GM12878 (cell line): Measurements from ENCODE around the gene TMPRSS15.

Experiments
- BMI1 ChIP-seq: fragments of 450-650 bp; IDR thresholded peaks from 2 replicates; pipeline ENCODE4 v1.6.1; 2016; ENCODE audit warnings: mild to moderate bottlenecking, moderate library complexity, borderline replicate concordance
- EP300 ChIP-seq, 2 experiments: fragments of 150-350 bp in 1 of 2; IDR thresholded peaks; 2 replicates each; pipeline ENCODE4 v1.6.1; 2011 to 2012; ENCODE audit warnings: low read depth in 2 of 2, low read length in 2 of 2, borderline replicate concordance in 1 of 2, improper control_type of control experiment in 1 of 2, inconsistent platforms in 1 of 2; ENCODE audit not compliant: control insufficient read depth in 1 of 2
- FOS ChIP-seq: IDR thresholded peaks from 3 replicates; pipeline ENCODE4 v1.6.1; 2011; ENCODE audit warnings: borderline replicate concordance; ENCODE audit not compliant: insufficient read length; ENCODE audit errors: extremely low read depth
- GATAD2B ChIP-seq: fragments of 450-650 bp; conservative IDR thresholded peaks from 2 replicates; pipeline ENCODE4 v1.6.1; 2017; ENCODE audit warnings: low read depth, mild to moderate bottlenecking, moderate library complexity
- HDAC6 ChIP-seq: fragments of 200-600 bp; sonication (generic); IDR thresholded peaks from one replicate; pipeline ENCODE4 v1.8.0; 2017; ENCODE audit warnings: antibody characterized with exemption; ENCODE audit not compliant: unreplicated experiment
- MXI1 ChIP-seq: fragments of 150-350 bp; IDR thresholded peaks from 2 replicates; pipeline ENCODE4 v1.6.1; 2011; ENCODE audit warnings: low read depth, mild to moderate bottlenecking, inconsistent platforms, low read length, improper control_type of control experiment
- NR2C2 ChIP-seq: IDR thresholded peaks from 2 replicates; pipeline ENCODE4 v1.6.1; 2011; ENCODE audit warnings: borderline replicate concordance, low read depth; ENCODE audit not compliant: control insufficient read depth, insufficient read length
- POLR2A ChIP-seq: IDR thresholded peaks from 2 replicates; pipeline ENCODE4 v1.6.1; 2011; ENCODE audit warnings: low read depth, mild to moderate bottlenecking, low read length
- SMARCA5 ChIP-seq: fragments of 450-650 bp; IDR thresholded peaks from 2 replicates; pipeline ENCODE4 v1.6.1; 2017; ENCODE audit warnings: mild to moderate bottlenecking
- TAF1 ChIP-seq: IDR thresholded peaks from 2 replicates; pipeline ENCODE4 v1.6.1; 2011; ENCODE audit warnings: mild to moderate bottlenecking, low read depth, low read length, borderline replicate concordance
- TF ChIP-seq, protein P1 (sequence below), 3 experiments: IDR thresholded peaks in 2 of 3; conservative IDR thresholded peaks in 1 of 3; 2 replicates each; pipeline ENCODE4 v1.5.1; 2011; ENCODE audit warnings: low read depth in 3 of 3, low read length in 3 of 3, mild to moderate bottlenecking in 3 of 3, control low read depth in 2 of 3, moderate library complexity in 2 of 3, inconsistent platforms in 1 of 3, mixed read lengths in 1 of 3; ENCODE audit not compliant: control insufficient read depth in 2 of 3, insufficient read depth in 1 of 3; ENCODE audit errors: extremely low read depth in 1 of 3

- TF ChIP-seq, protein P1, sequence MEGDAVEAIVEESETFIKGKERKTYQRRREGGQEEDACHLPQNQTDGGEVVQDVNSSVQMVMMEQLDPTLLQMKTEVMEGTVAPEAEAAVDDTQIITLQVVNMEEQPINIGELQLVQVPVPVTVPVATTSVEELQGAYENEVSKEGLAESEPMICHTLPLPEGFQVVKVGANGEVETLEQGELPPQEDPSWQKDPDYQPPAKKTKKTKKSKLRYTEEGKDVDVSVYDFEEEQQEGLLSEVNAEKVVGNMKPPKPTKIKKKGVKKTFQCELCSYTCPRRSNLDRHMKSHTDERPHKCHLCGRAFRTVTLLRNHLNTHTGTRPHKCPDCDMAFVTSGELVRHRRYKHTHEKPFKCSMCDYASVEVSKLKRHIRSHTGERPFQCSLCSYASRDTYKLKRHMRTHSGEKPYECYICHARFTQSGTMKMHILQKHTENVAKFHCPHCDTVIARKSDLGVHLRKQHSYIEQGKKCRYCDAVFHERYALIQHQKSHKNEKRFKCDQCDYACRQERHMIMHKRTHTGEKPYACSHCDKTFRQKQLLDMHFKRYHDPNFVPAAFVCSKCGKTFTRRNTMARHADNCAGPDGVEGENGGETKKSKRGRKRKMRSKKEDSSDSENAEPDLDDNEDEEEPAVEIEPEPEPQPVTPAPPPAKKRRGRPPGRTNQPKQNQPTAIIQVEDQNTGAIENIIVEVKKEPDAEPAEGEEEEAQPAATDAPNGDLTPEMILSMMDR (IDR thresholded peaks at IDR 0.05 in 2 of 3, conservative IDR thresholded peaks at IDR 0.05 in 1 of 3; ENCODE audit: control insufficient read depth in 2 of 3, extremely low read depth in 1 of 3, insufficient read depth in 1 of 3, low read depth in 3 of 3, low read length in 3 of 3) = no peak
- no peak for TF ChIP-seq TAF1
- TF ChIP-seq HDAC6 = no peak
- TF ChIP-seq GATAD2B = no peak
- no peak for TF ChIP-seq POLR2A
- TF ChIP-seq EP300 (IDR thresholded peaks at IDR 0.05; ENCODE audit: borderline replicate concordance in 1 of 2, control insufficient read depth in 1 of 2, low read depth in 2 of 2, low read length in 2 of 2) = no peak
- no peak for TF ChIP-seq FOS
- no peak for TF ChIP-seq SMARCA5
- TF ChIP-seq BMI1 = no peak
- TF ChIP-seq MXI1 = no peak
- no peak for TF ChIP-seq NR2C2
These were observed 20.7 kb upstream of the TMPRSS15 start for GRCh38 chr21:18424276-18424675.
